Measurements from ENCODE around the gene ARID1B. TPM values are rescaled to one million over a fixed set of nuclear protein-coding genes. Genes with fewer than 3 reads are reported as not detected.
A peak's percentile ranks its signal among the peaks of the same experiment; 100 is the strongest.

The ARID1B gene
- total and polyA plus RNA-seq, 2 of the 13 experiments (the other 11 are each of a cell fraction or from before 2014, with no cell fraction given), result 20.1 to 32.6 TPM

GRCh38 chr6:156752666-156753301 is 24.4 kb upstream of the ARID1B start (continued):
- TF ChIP-seq HNRNPL (IDR thresholded peaks at IDR 0.05; ENCODE audit: low read depth, low read length) (peak; percentile 94), ZBTB34 (CRISPR knock-in tag; IDR thresholded peaks at IDR 0.05) (no peak), NFE2 (CRISPR knock-in tag; IDR thresholded peaks at IDR 0.05) (no peak), ZNF10 (CRISPR knock-in tag; IDR thresholded peaks at IDR 0.05; ENCODE audit: borderline replicate concordance, low read depth) (no peak), USF2 (IDR thresholded peaks at IDR 0.05; ENCODE audit: low read depth, low read length) (no peak), USF2 (CRISPR knock-in tag; IDR thresholded peaks at IDR 0.05; ENCODE audit: borderline replicate concordance) (no peak), CTCF (CRISPR knock-in tag; IDR thresholded peaks at IDR 0.05) (peak; percentile 52), ZBTB8A (CRISPR knock-in tag; IDR thresholded peaks at IDR 0.05; ENCODE audit: borderline replicate concordance, low read depth) (no peak), ZNF263 (CRISPR knock-in tag; IDR thresholded peaks at IDR 0.05) (no peak), FUBP1 (CRISPR knock-in tag; IDR thresholded peaks at IDR 0.05; ENCODE audit: borderline replicate concordance) (no peak), PBX2 (CRISPR knock-in tag; IDR thresholded peaks at IDR 0.05) (no peak), ESRRA (CRISPR knock-in tag; IDR thresholded peaks at IDR 0.05; ENCODE audit: low read depth) (no peak), TFE3 (CRISPR knock-in tag; IDR thresholded peaks at IDR 0.05) (no peak), ZNF83 (CRISPR knock-in tag; IDR thresholded peaks at IDR 0.05; ENCODE audit: borderline replicate concordance) (0 out of 2 replicates have a peak, but pooled peaks have one; percentile 31), ZSCAN9 (CRISPR knock-in tag; IDR thresholded peaks at IDR 0.05; ENCODE audit: borderline replicate concordance) (no peak), ZNF232 (CRISPR knock-in tag; IDR thresholded peaks at IDR 0.05; ENCODE audit: borderline replicate concordance) (no peak)
